OCI-LY7 (cell line): Measurements from ENCODE around the gene TCEAL5.

Experiments
- CTCF ChIP-seq: fragments of 200-600 bp; sonication (generic); conservative IDR thresholded peaks from 2 replicates; pipeline ENCODE4 v1.5.1; 2014; ENCODE audit warnings: mild to moderate bottlenecking, antibody characterized with exemption, low read length, moderate library complexity, mixed read lengths
- EZH2phosphoT487 ChIP-seq: fragments of 200-600 bp; sonication (generic); IDR thresholded peaks from 2 replicates; pipeline ENCODE4 v1.6.1; 2018; ENCODE audit warnings: low read depth, borderline replicate concordance, mild to moderate bottlenecking, mixed run types, antibody characterized with exemption, low read length, moderate library complexity, mixed read lengths

- peak; percentile 71 for TF ChIP-seq CTCF
- TF ChIP-seq EZH2phosphoT487, result no peak
These were observed 28.0 kb downstream of the TCEAL5 start for GRCh38 chrX:103248553-103248952.
